ENCODE data around the gene PCDHGB4.
"Not testable (repeated sequence)": the region's sequence is repeated elsewhere in the genome, so short reads cannot be mapped to it uniquely, and the experiment has no call there.

PCDHGB4 gene

GRCh38 chr5:141432726-141433125 is 45.2 kb downstream of the PCDHGB4 start:
- DNase-seq, result not testable (repeated sequence)

GRCh38 chr5:141434006-141434405 is 46.5 kb downstream of the PCDHGB4 start:
- no peak for DNase-seq

DNA sequence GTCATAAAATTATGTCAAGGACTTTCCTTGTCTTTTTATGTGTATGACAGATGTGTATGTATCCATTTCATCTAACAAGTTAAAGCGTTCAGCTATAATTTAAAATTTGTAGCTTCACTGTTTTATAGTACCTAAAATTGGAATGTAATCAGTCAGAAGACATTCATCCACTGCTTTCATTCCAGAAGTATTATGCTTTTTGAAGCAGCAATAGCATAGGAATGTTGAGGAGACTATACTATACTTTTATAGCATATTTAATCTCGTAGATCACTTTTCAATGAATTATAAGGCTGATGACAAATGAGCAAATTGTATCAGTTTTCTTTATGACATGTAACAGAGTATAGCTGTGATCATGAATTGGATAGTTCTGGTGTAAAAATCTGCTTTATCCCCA is 49.7 kb downstream of the PCDHGB4 start:
- DNase-seq, result no peak

- no peak for DNase-seq
These were observed 52.1 kb downstream of the PCDHGB4 start for GRCh38 chr5:141439411-141440141.

Data from activated effector memory CD4-positive, alpha-beta T cell treated with anti-CD3 and anti-CD28 coated beads, Interleukin-2, amount 50 U/mL, for 16 hours (primary cell).